NAMALWA (cell line): ENCODE measurements around the gene OR8B3.

Experiments
- DNase-seq: peaks from one replicate; pipeline ENCODE4 v3.0.0-alpha.2; 2015; ENCODE audit warnings: low spot score

Gene OR8B3

GRCh38 chr11:124359566-124359965 is 39.3 kb downstream of the OR8B3 start:
- no peak for DNase-seq

GRCh38 chr11:124346311-124346955 is 52.4 kb downstream of the OR8B3 start:
- DNase-seq = no peak
